GM12873 (cell line): ENCODE measurements around the gene ANKRD27.

Source experiments
- CTCF ChIP-seq: IDR thresholded peaks from 2 replicates; pipeline ENCODE4 v1.5.1; 2012; ENCODE audit warnings: low read depth, mild to moderate bottlenecking, moderate library complexity, low read length, control low read depth; ENCODE audit not compliant: insufficient read depth; ENCODE audit errors: missing control alignments

ANKRD27 gene

GRCh38 chr19:32555786-32556185 is 119.2 kb downstream of the ANKRD27 start:
- TF ChIP-seq CTCF, result no peak

- TF ChIP-seq CTCF, result no peak
Observed at GRCh38 chr19:32550666-32551065, 124.3 kb downstream of the ANKRD27 start.
